Stimulated activated CD8-positive, alpha-beta memory T cell treated with anti-CD3 and anti-CD28 coated beads, Interleukin-7, amount 100 ng/mL, for 1 hour (primary cell): Measurements from ENCODE around the gene SNX14.

Source experiments
- DNase-seq, 2 donors: peaks; one replicate each; pipeline ENCODE4 v3.0.0-alpha.2; 2020; ENCODE audit warnings: low read depth in 2 of 2

SNX14 gene

DNA sequence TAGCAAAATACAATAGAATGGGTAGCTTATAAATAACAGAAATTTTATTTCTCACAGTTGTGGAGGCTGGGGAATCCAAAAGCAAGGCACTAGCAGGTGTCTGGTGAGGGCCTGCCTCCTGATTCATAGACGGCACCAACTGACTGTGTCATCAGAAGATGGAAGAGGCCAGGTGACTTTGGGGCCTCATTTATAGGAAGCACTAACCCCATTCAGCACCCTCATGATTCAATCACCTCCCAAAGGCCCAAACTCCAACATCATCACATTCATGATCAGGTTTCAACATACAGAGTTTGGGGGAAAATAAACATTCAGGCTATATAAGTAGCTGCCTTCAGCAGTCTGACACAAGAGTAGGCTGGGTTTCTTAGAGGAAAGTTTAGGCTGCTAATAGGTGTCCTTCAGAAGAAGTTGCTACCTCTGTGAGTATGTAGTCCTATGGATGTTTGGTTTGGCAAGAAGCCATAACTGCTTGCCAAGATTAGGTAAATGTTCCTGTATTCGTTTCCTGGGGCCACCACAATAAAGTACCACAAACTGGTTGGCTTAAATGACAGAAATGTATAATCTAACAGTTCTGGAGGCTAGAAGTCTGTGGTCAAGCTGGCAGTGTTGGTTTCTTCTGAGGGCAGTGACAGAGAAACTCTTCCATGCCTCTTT is 94.9 kb downstream of the SNX14 start:
- DNase-seq = no peak

DNA sequence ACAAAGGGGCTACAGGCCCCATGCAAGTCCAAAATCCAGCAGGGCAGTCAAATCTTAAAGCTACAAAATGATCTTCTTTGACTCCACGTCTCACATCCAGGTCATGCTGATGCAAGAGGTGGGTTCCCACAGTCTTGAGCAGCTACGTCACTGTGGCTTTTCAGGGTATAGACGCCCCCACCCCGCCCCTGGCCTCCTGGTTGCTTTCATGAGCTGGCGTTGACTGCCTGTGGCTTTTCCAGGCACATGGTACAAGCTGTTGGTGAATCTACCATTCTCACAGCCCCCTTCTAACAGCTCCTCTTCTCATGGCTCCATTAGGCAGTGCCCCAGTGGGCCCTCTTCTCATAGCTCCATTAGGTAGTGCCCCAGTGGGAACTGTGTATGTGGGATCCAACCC is 96.8 kb downstream of the SNX14 start:
- no peak for DNase-seq

DNA sequence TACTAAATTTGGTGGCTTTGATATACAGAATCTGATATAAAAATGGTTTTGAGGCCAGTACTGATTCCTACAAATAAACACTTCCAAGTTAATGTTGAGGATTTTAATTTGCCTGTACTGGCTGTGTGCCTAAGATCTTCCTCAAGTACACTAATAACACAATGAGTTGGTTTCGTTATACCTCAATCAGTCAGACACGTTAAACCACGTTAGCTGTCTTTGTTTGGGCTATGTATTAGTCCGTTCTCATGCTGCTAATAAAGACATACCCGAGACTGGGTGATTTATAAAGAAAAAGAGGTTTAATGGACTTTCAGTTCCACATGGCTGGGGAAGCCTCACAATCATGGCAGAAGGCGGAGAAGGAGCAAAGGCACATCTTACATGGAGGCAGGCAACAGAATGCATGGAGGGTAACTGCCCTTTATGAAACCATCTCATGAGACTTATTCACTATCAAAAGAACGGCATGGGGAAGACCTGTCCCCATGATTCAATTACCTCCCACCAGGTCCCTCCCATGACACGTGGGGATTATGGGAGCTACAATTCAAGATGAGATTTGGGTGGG is 97.6 kb downstream of the SNX14 start:
- DNase-seq = no peak

DNA sequence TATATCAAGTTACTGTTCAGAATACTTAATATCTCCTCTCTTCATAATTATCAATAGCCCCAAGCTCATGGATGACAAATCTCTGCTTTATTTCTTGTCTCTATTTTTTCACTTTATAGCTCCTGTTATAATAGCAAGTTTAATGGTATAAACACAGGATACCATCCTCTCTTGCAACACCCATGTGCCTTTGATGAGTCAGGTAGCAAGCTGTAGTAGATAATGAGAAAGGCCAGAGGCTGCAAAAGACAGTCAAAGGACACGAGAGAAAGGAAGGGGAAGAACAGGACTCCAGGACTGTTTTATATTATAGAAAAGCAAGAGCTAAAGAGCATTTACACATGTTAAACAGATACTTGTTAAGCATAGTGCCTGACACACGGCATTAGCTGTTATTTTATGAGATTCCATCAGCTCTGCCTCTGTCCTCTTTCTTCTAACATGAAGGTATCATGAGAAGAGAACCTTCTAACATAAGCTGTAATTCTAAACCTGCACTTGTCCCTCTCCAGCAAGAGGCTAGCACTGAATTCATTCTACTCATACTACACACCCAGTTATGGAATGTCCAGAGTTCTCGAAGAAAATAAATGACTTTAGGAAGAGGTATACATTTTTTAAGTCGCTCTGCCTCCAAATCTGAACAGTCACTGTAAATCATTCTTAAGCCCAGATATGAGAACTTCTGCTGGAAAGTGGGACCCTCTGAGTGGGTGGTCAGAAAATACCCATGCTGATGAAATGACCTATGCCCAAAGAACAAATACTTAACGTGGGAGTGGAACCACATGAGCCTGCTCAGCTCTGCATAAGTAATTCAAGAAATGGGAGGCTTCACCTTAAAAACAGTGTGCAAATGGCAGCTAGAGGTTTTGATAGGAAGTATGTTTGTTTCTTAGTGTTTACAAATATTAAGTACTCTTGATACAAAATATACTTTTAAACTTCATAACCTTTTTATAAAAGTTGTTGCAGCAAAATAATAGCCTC is 98.8 kb downstream of the SNX14 start:
- DNase-seq = no peak

DNA sequence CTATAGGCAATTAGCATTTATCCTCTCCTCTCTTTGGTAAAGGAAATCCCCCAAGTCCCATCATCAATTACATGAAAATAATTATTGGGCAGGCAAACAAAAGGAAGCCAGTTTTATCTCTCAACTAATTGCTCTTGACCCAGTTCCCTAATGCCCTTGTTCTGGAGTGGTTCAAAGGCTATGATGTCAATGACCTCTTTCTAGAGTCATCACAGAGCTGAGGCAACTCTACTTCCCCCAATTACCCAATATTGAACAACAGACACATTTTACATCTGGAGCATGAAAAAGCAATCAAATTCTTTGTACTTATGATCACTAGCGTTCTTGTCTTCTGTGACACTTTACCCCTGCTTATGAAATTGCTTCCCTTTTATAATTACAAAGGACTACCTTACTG is 100.3 kb downstream of the SNX14 start:
- no peak for DNase-seq

DNA sequence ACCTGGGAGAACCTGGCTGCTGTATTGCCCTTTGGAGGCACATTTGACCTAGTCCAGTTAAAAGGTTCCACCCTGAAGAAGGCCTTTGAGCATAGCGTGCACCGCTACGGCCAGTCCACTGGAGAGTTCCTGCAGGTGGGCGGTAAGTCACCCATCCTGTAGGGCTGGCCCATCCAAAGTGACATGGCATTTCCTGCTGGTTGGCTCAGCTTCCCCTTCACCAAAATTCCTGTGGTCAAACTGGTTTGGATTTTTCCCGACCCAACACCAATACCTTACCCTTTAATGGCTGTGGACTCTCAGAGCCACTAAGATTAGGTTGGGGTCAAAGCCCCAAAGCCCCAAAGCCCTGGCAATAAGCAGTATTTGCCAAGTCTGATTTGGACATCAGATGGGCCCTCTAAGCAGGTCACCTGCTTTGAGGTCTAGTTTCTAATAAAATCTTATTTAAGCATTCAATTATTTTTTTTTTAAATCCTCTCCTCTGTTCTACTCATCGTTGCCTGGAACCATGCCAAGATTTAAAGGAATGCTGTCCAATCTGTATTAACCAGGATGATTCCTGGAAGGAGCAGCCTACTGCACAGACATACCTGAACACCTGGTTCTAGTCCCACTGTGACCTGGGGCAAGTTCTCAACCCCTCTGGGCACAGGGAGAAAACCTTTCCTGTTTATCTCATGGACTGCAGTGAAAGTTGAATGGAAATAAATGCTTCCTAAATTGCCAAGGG is 103.0 kb downstream of the SNX14 start:
- no peak for DNase-seq

DNA sequence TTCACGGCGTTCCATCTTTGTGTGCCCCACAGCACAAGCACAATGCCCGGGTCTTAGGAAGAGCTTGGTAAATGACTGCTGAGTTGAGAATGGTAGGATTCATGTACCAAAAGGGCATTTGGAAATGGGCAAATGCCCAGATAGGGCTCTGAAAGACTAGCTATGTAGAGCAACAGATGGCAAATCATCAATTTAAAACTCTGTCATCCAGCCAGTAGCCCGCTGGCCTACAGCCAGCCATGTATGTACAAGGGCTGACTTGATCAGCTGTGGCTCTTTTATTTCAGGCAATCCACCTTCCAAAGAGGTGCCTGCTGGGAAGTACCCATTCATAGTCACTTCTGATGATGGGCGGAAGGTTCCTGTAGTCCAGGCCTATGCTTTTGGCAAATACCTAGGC is 108.7 kb downstream of the SNX14 start:
- DNase-seq = no peak

DNA sequence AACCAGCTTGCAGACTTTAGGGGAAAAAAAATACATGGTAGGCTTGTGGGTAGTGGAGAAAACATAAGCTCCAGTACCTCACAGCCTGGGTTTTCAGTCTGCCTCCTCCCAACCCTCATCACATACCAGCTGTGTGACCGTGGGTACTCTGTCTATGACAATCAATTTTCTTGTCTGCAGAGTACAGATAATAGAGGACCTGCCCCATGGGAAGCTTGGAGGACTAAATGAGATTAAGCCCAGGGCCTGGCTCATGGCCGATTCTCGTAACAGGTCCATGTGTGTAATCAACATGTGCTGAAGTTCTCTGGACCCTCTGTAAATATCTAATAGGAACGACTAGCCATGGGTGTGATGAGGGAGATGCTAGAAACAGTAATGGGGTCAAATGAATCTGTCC is 109.8 kb downstream of the SNX14 start:
- DNase-seq = no peak

DNA sequence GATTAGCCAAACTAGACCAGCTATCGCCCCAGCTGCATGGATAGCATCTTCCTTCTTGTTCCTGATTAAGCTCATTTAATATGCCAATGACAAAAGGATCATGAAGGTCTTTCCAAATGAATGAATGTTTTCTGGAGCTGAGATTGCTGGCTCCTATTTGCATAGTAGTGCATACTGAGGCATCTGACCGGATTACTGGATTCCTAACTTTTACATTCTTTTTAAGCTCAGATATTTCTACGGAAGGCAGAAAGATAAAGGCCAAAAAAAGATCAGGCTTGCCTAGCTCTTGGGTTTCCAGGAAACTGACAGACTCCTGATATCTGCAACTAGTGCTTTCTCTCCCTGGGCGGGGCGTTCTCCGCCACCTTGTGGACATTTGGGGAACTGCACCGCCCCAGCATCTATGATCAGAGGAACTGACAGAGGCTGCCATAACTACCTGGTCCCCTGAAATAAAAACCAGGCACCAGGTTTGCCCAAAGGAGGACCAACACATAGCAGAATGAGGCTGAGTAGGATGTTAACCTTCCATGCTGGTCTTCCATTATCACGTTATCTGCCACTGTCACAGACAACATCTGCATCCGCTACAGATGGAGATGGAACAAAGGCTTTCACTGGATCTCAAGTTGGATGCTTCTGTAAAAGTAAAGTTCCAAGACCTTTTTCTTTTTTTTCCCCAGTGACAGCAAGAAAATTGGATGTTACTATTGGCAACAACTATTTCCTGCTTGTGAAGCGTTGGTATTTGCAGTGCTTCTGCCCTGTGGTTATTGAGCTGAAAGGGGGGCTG is 110.6 kb downstream of the SNX14 start:
- peak; percentile 70 to 81 for DNase-seq

DNA sequence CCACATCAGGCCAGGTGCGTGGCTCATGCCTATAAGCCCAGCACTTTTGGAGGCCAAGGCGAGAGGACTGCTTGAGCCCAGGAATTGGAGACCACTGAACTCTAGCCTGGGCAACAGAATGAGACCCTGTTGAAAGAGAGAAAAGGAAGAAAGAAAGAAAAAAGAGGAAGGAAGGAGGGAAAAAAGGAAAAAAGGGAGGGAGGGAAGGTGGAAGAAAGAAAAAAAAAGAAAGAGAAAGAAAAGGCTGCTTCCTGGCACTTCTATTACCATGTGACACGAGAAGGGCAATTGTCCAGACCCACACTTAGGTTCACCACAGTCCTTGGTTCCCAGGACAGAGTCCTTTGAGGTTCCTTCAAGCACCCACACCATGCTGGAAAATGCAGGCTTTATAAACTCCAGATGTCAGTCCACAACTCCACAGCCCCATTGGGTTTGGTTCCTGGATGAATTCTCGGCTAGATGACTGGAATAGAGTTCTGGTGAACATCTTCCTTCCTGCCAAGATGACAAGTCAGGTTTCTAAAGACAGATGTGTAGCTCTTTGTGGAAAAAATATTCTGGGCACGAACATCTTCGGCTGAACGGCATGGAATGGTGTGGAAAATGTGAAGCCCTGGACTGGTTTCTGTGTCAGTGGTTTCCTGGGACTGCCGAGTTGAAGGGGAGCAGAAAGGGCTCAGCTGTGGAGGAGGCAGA is 111.3 kb downstream of the SNX14 start:
- no peak for DNase-seq

DNA sequence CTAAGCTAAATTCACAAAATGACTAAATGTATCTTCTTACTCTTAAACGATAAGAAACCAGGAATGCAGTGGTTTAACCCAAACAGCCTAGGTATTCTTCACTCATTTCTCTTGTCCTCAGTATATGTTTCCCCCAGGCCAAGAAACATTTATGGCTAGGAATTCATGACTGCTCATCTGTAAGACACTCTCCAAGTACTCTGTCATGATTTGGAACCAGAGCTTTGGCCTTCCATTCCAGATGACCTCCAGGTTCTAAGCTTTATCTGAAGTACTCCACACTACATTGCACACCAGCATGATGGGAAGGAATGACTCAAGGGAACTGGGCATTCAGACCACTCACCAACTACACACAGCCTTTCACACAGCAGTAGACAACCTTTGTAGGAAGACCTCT is 114.5 kb downstream of the SNX14 start:
- no peak for DNase-seq

DNA sequence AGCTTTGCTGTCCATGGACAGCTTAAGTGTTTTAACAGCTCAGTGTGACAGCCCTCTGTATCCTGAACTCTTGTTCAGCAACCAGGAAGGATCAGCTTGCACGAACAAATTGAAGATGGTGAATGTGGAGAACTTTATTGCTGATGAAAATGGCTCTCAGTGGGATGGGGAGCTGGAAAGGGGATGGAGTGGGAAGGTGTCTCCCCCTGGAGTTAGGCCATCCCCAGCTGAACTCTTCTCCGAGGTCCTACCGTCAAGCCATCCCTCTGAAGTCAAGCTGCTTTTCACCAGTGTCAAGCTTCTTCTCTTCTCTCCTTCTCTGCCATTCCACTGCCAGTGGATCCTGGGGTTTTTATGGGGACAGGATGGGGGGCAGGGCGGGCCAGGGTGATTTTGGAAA is 117.1 kb downstream of the SNX14 start:
- DNase-seq = no peak

DNA sequence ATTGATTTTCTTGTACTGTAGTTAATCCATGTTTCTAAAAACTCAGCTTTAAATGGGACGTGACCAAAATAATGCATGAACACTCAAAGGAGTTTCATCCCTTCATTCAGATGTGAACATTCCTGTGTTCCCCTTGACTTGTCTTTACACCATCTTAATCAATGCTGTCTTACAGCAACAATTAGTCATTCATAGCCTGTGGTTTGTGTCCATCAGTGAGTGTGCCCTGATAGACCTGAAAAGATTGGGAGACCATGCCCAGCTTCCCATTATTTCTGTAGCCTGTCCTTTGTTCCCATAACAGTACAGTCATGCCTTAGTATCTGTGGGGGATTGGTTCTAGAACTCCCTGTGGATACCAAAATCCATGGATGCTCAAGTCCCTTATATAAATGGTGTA is 119.9 kb downstream of the SNX14 start:
- DNase-seq = no peak

DNA sequence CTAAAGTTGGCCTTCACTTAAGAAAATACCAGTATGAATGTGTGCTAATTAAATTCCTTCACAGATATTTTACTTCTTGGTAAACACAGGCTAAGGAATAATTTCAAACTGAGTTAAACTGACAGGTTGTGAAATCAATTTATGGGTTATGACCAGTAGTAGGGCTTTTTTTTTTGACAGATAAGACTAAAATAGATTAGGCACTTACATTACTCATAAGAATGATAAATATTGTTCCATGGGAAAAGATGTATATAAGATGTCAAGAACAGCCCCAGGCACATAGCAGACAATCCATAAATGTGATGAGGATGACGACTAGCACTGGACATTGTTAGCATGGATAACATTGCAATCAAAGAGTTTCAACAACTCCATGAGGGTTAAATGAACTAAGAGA is 120.9 kb downstream of the SNX14 start:
- no peak for DNase-seq

DNA sequence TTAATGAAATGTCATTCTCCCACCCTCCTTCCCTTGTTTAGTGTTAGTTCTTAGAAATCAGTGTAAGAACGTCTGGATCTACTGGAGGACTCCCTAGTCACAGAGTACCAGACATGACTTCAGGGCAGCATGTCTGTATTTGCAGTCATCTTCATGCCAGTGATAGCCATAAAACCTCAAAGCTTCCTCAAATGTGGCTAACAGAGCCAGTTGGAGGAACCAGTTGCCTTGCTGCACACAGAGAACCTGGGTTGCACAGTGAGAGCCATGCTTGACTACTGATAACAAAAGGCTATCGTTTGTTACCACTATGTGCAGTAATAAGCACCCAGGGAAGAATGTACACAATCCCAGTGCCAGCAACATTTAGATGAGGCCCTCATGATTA is 123.6 kb downstream of the SNX14 start:
- no peak for DNase-seq

DNA sequence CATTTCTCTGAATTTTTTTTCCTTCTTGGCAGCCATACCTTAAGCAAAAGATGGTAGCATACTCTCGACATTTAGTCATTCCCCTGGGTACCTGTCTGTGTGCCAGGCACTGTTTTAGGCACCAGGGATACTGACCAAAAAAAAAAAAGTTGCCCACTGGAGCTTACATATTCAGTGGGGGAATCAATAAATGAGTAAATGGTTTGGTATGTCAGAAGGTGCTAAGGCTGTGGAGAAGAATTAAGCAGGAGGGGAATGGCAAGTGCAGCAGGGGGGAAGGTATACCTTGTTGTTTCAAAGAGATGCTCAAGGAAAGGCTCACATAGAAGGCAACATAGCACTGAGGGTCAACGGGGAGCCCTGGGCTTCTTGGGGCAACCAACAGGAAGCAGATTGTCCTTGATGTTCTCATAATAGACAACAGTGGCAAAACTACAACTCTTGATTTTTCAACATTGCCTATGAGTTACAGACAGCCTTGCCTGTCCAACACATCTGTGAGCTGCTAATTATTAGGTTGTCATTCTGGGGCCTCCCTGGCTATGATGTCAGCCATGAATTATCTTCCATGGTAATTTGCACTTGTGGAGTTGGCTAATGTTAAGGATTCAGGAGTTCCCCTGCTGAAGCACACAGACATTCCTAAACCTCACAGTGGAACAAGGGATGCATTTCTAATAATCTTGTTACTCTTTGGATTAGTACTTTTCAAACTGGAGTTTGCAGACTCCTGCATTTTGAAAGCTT is 124.2 kb downstream of the SNX14 start:
- no peak for DNase-seq

DNA sequence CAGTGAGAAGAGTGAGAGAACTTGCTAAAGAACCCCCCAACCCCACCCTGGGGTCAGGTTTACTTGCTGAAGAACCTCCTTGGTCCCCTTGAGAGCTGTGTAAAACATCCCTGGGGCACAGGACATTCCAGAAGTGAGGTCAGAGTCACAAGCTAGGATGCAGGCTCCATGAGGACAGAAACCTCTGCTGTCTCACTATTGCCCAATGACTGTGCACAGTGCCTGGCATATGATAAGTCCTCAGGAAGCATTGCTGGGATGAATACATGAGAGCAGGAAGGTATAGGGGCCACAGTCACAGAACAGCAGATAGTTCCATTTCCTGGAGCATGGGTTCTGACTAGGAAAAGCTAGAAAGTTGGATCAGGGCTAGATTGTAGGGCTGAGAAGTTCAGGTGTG is 125.3 kb downstream of the SNX14 start:
- DNase-seq = no peak

DNA sequence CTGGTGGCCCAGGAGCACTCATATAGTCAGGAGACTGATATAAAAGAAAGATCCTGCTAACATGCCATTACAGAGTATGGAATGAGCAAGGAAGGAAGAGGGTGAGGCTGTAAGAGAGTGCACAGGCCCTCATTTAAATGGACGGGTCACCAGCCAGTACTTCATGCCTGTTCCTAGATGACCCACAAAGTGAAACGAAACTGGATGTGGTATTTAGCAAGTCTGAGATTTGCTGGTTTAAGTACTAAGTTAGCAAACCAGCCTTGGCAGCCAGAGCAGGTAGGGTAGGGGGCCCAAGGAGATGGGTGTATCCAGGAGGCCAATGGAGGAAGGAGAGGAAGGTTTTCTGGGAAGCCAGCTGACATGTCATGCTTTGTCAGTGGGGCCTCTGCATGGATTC is 127.9 kb downstream of the SNX14 start:
- DNase-seq = no peak

DNA sequence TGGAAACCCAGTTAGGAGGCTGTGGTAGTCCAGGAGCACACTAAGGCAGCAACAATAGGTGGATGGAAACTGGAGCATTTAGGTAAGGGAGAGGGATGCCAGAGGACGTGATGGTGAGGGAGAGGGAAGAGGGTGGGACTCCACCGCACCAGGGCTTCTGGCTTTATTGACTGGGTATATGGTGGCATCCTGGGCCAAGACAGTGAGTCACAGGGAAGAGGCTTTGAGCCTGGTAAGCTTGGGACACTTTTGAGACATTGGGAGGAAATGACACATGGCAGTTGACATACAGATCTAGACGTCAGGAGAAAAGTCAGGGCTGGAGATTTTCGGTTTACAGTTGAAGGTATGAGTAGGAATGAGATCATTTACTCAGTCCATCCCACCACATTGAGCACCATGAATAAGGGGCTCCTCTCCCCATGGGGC is 128.9 kb downstream of the SNX14 start:
- no peak for DNase-seq

DNA sequence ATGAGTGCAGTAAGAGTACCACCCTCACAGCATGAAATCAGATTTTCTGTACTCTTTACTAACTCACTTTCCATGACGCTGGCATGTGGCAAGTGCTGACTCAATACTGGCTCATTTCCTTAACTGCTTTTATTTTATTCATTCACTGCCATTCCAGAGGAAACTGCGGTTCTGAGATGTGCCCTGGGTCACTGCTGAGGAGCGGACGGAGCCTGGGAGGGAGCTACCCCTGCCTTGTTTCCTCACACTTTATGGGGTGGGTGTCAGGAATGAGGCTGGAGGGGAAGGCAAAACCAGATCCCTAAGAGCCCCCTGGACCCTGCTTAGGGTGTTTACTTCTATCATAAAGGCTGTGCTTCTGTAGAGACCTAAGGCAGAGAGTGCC is 129.4 kb downstream of the SNX14 start:
- no peak for DNase-seq
